GM10847 (cell line): ENCODE measurements around the gene RASSF7.

Experiments
- POLR2A ChIP-seq: IDR thresholded peaks from 2 replicates; pipeline ENCODE4 v1.6.1; 2011; ENCODE audit not compliant: insufficient read length; ENCODE audit errors: extremely low read depth

The RASSF7 gene

GRCh38 chr11:567011-567628 lies 6.3 kb downstream of the RASSF7 start:
- no peak for TF ChIP-seq POLR2A

- no peak for TF ChIP-seq POLR2A
These were observed 7.0 kb downstream of the RASSF7 start for GRCh38 chr11:567629-568292.

GRCh38 chr11:568306-569157 lies 7.8 kb downstream of the RASSF7 start:
- peak; percentile 61 for TF ChIP-seq POLR2A

GRCh38 chr11:569158-569885 lies 8.6 kb downstream of the RASSF7 start:
- no peak for TF ChIP-seq POLR2A

GRCh38 chr11:571802-572185 lies 11.0 kb downstream of the RASSF7 start:
- no peak for TF ChIP-seq POLR2A

GRCh38 chr11:573146-573759 lies 12.5 kb downstream of the RASSF7 start:
- TF ChIP-seq POLR2A: no peak

- no peak for TF ChIP-seq POLR2A
These were observed 14.0 kb downstream of the RASSF7 start for GRCh38 chr11:574632-575312.

GRCh38 chr11:575313-575995 lies 14.7 kb downstream of the RASSF7 start:
- TF ChIP-seq POLR2A: no peak

- TF ChIP-seq POLR2A: peak; percentile 65
These were observed 15.4 kb downstream of the RASSF7 start, which contains the start of gene PHRF1 for GRCh38 chr11:575996-576768. Gene PHRF1 (plus strand): TSS chr11:576470. CDS start chr11:581513, 5,043 bp downstream.

- TF ChIP-seq POLR2A: no peak
These were observed 16.2 kb downstream of the RASSF7 start for GRCh38 chr11:576811-577610.

GRCh38 chr11:577611-577894 lies 16.8 kb downstream of the RASSF7 start:
- no peak for TF ChIP-seq POLR2A

GRCh38 chr11:578276-579035 lies 17.7 kb downstream of the RASSF7 start:
- TF ChIP-seq POLR2A: no peak
